ENCODE results near the gene PSG2. TPM values are rescaled to one million over a fixed set of nuclear protein-coding genes. Genes with fewer than 3 reads are reported as not detected.

Gene PSG2
- total RNA-seq, 1 donor from 2014 or later, result not detected

Other genes starting within 250 kb of the PSG2 start
- not detected for gene PSG1, start 203.0 kb downstream of the PSG2 start, total RNA-seq
- not detected for gene PSG6, start 164.8 kb downstream of the PSG2 start, total RNA-seq
- gene PSG7, start 145.5 kb downstream of the PSG2 start, total RNA-seq, result not detected
- not detected for gene PSG11, start 56.2 kb downstream of the PSG2 start, total RNA-seq
- gene PSG5, start 103.8 kb upstream of the PSG2 start, total RNA-seq, result not detected
- gene PSG4, start 122.9 kb upstream of the PSG2 start, total RNA-seq, result not detected
- not detected for gene PSG9, start 186.8 kb upstream of the PSG2 start, total RNA-seq